Keratinocyte (primary cell): ENCODE results near the gene PLB1.

ENCODE experiments used
- EZH2 ChIP-seq: IDR thresholded peaks from one replicate; pipeline ENCODE4 v1.6.1; 2012; ENCODE audit warnings: inconsistent platforms, mild to moderate bottlenecking, low read length, moderate library complexity
- TF ChIP-seq, protein P1 (sequence below), 3 experiments: IDR thresholded peaks in 1 of 3; conservative IDR thresholded peaks in 1 of 3; optimal IDR thresholded peaks in 1 of 3; 2 replicates in 2 of 3; 3 replicates in 1 of 3; pipeline versions ENCODE3 to v1.5.1; 2011; ENCODE audit warnings: low read length in 3 of 3, mild to moderate bottlenecking in 3 of 3, moderate library complexity in 2 of 3, control low read depth in 1 of 3, inconsistent platforms in 1 of 3; ENCODE audit not compliant: insufficient read depth in 2 of 3; ENCODE audit errors: extremely low read depth in 1 of 3

DNA sequence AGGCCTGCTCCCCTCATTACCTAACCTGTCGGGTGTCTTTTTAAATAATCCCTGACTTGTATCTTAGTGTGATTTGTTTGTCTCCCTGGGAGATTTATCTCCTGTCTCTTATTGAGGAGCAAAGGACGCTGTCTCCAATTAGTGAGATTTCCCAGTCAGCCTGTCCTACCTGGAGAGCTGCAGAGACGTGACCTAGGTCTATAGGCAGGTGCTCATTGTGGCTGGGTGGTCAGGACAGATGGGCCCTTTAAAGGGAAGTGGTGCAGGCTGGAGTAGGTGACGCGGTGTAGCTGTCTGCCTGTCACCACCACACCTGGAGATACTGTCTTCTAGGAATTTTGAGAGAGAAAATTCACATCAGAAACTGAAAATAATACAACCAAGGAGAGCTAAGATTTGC, 28.0 kb downstream of the PLB1 start:
- TF ChIP-seq, protein P1, sequence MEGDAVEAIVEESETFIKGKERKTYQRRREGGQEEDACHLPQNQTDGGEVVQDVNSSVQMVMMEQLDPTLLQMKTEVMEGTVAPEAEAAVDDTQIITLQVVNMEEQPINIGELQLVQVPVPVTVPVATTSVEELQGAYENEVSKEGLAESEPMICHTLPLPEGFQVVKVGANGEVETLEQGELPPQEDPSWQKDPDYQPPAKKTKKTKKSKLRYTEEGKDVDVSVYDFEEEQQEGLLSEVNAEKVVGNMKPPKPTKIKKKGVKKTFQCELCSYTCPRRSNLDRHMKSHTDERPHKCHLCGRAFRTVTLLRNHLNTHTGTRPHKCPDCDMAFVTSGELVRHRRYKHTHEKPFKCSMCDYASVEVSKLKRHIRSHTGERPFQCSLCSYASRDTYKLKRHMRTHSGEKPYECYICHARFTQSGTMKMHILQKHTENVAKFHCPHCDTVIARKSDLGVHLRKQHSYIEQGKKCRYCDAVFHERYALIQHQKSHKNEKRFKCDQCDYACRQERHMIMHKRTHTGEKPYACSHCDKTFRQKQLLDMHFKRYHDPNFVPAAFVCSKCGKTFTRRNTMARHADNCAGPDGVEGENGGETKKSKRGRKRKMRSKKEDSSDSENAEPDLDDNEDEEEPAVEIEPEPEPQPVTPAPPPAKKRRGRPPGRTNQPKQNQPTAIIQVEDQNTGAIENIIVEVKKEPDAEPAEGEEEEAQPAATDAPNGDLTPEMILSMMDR (optimal IDR thresholded peaks at IDR 0.05 in 1 of 3, IDR thresholded peaks at IDR 0.05 in 1 of 3, conservative IDR thresholded peaks at IDR 0.05 in 1 of 3; ENCODE audit: extremely low read depth in 1 of 3, insufficient read depth in 2 of 3, low read length in 3 of 3) = no peak
- no peak for TF ChIP-seq EZH2
